Measurements from ENCODE around the gene RANBP17. TPM values are rescaled to one million over a fixed set of nuclear protein-coding genes. Genes with fewer than 3 reads are reported as not detected.

Gene RANBP17
- total and polyA plus RNA-seq, 2 of the 4 experiments (the other 2 are of a cell fraction) = 8.2 to 29.0 TPM

DNA sequence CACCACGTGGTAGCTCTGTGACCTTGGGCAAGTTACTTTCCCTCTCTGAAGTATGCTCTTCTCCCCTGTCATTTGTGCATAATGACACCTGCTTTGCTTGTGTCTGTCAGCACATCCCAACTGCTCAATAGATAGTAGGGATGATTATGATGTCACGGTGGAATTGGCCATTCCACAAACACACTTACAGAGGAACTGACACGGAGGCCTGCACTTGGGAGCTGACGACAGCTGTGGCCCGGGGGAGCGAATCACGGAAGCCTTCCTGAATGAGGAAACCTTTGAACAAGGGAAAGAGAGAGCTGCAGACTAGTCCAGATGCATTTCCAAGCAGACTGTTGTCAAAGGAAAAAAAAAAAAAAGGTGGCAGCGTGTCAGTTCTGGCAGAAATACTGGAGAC, 468.2 kb downstream of the RANBP17 start:
- intact Hi-C loops (cut with micrococcal nuclease) = no loop called here
- H2BK15ac ChIP-seq (ENCODE audit: low read depth, low read length) = no peak overlapping the region
- no peak overlapping the region for H3K23ac ChIP-seq (ENCODE audit: low read depth, low read length)
- H4K91ac ChIP-seq (ENCODE audit: insufficient read depth, low read depth, low read length) = no peak overlapping the region
- H3K4me3 ChIP-seq (ENCODE audit: insufficient read depth, low read depth, low read length) = no peak overlapping the region
- ChIA-PET CTCF (no interaction called here), POLR2A (ENCODE audit: unreplicated experiment) (no interaction called here)
- no peak overlapping the region for H2AK5ac ChIP-seq (ENCODE audit: low read depth, low read length)
- H3K4me1 ChIP-seq (ENCODE audit: control insufficient read depth, insufficient read depth, low read length) = no peaks in the 10 kb centered on the region
- no peaks in the 10 kb centered on the region for H3K9me1 ChIP-seq (ENCODE audit: insufficient read depth, low read length)
- no peak overlapping the region for H2AFZ ChIP-seq (replicated peaks; ENCODE audit: low read length, poor library complexity)
- no peak overlapping the region for H3K27ac ChIP-seq (ENCODE audit: insufficient read depth, low read length)
- H2BK120ac ChIP-seq (ENCODE audit: low read depth, low read length) = no peak overlapping the region
- ATAC-seq (ENCODE audit: low read depth) = no peak
- H2AK9ac ChIP-seq (replicated peaks; ENCODE audit: low read depth, low read length, poor library complexity) = no peak overlapping the region
- no peak overlapping the region for H4K8ac ChIP-seq (ENCODE audit: low read depth in 2 of 2, low read length in 2 of 2)
- no TSS peak for BruUV-seq (replicated peaks)
- H2BK5ac ChIP-seq (ENCODE audit: low read depth, low read length, poor library complexity, severe bottlenecking) = no peak overlapping the region
- H3K56ac ChIP-seq (ENCODE audit: extremely low read depth, insufficient read depth, low read length) = no peak overlapping the region
- no peak overlapping the region for H3K18ac ChIP-seq (ENCODE audit: low read depth, low read length)
- no peak overlapping the region for H4K5ac ChIP-seq (ENCODE audit: low read depth, low read length)
- H3K4me2 ChIP-seq (ENCODE audit: low read depth, low read length) = no peak overlapping the region
- no peaks in the 10 kb centered on the region for H3K36me3 ChIP-seq (ENCODE audit: control insufficient read depth, insufficient read depth, low read length)
- no peaks in the 10 kb centered on the region for H3K79me1 ChIP-seq (ENCODE audit: low read depth in 1 of 2, low read length in 2 of 2)
- WGBS, 2 experiments (ENCODE audit: extremely low coverage in 2 of 2, insufficient read length in 1 of 2) = 60% methylated on average over 3 of the region's 8 CpGs; no CpG with 5 or more reads in 1 of the 2 experiments
- DNase-seq = no peak
- no peaks in the 10 kb centered on the region for H4K20me1 ChIP-seq (ENCODE audit: insufficient read depth, low read length)
- no peak overlapping the region for H3K9ac ChIP-seq (ENCODE audit: low read depth, low read length)
- no peak overlapping the region for H2BK20ac ChIP-seq (ENCODE audit: low read depth, low read length)
- in situ Hi-C loops (cut with MboI; ENCODE audit: low sequenced_read_pairs) = loop anchor here (5.0 to 25.0 kb wide), 2 partner anchors 343 to 583 kb away; no protein-coding TSS in a partner anchor
- peaks cover 1% of the 10 kb centered on the region; the same call in 1 of the 2 replicates for H3K9me3 ChIP-seq (ENCODE audit: control insufficient read depth, insufficient read depth, low read length)
- dilution Hi-C loops (cut with HindIII; ENCODE audit: low sequenced_read_pairs, unreplicated experiment) = no loop called here
- no peak overlapping the region for H3K4ac ChIP-seq (ENCODE audit: low read depth, low read length)
- TF ChIP-seq RAD21 (IDR thresholded peaks at IDR 0.05; ENCODE audit: low read length) = no peak
- no peak for TF ChIP-seq BHLHE40 (IDR thresholded peaks at IDR 0.05; ENCODE audit: low read depth, low read length)
- TF ChIP-seq CHD1 (IDR thresholded peaks at IDR 0.05; ENCODE audit: low read depth, low read length) = no peak
- no peak for TF ChIP-seq MXI1 (IDR thresholded peaks at IDR 0.05; ENCODE audit: borderline replicate concordance, low read depth, low read length)
- TF ChIP-seq POLR2A (IDR thresholded peaks at IDR 0.05; ENCODE audit: low read depth, low read length) = no peak
- H3K27me3 ChIP-seq (ENCODE audit: control insufficient read depth, insufficient read depth, low read length) = peaks cover 36% of the 10 kb centered on the region
- no peak overlapping the region for H3K14ac ChIP-seq (replicated peaks; ENCODE audit: low read depth, low read length)

Data from IMR-90 (cell line).